GM19351 (cell line): Measurements from ENCODE around the gene SSH2.
A peak's percentile ranks its signal among the peaks of the same experiment; 100 is the strongest.
"Not testable (repeated sequence)": the region's sequence is repeated elsewhere in the genome, so short reads cannot be mapped to it uniquely, and the experiment has no call there.

Source experiments
- ATAC-seq: cut with Tn5 transposase; IDR thresholded peaks from one replicate; pipeline ENCODE4 v1.9.1; 2021; ENCODE audit warnings: mild to moderate bottlenecking, moderate library complexity; ENCODE audit not compliant: unreplicated experiment

SSH2 gene

DNA sequence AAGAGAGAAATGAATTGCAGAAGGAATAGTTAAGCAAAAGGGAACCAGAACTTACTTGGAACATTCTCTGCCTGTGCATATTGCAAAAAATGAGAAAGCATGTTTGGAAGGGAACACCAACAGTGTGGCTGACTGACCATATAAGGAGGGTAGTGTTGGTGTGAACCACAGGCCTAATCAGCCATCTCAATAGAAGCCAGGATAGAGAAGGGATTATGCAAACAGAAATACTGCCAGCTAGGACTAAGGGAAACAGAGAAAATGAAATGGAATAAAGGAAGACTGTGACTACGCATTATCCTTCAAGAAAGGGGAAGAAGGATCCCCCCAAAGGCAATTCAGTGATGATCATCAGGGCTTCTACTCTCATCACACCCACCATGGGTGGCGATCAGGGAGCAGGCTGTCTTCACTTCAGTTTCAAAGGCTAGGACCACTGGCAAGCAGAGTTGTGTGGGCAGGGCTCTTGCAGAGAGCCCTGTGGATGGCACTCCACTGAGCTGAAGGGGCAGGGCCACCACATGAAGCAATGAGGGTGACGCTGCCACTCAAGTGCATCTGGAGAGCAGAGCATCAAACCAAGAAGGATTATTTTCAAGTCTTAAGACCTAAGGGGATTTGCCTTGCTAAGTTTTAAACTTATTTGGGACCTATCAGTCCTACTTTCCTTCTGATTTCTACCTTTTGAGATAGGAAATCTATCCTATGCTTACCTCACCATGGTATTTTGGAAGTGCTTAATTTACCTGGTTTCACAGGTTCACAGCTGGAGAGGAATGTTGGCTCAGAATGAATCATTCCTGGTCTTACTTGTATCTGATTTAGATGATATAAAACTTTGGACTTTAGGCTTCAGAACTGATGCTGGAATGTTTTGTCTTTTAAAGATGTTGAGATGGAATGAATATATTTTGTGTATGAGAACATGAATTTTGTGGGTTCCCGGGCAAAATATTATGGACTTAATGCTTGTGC is 140.5 kb downstream of the SSH2 start:
- ATAC-seq, result no peak

DNA sequence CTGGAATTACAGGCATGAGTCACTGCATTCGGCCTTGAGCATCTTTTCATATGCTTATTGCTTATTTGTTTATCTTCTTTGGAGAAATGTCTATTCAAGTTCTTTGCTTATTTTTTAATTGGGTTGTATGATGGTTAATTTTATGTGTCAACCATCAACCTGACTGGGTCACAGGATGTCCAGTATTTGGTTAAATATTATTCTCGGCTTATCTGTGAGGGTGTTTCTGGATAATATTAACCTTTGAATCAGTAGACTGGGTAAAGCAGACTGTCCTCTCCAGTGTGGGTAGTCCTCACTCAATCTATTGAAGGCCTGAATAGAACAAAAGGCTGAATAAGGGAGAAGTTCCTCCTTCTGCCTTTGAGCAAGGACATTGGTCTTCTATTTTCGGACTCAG is 142.0 kb downstream of the SSH2 start:
- no peak for ATAC-seq

DNA sequence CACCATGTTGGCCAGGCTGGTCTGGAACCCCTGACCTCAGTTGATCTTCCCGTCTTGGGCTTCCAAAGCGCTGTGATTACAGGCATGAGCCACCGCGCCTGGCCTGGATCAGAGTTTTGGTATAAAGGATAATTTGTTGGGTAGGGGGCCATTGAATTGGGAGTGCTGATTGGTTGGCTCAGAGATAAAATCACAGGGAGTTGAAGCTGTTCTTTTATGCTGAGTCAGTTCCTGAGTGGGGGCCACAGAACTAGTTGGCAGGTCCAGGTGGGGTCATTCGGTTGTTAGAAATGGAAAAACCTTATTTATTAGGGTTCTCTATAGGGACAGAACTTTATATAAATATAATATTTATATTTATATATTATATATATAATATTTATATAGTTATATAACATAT is 147.1 kb downstream of the SSH2 start:
- no peak for ATAC-seq

DNA sequence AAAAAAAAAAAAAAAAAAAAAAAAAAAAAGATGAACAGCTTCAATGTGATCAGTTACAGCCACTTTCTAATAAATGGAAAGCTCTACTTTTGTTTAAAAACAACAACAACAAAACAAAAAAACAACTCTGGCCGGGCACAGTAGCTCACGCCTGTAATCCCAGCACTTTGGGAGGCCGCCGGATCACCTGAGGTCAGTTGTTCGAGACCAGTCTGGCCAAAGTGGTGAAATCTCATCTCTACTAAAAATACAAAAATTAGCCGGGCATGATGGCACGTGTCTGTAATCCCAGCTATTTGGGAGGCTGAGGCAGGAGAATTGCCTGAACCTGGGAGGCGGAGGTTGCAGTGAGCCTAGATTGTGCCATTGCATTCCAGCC is 150.2 kb downstream of the SSH2 start:
- ATAC-seq, result not testable (repeated sequence)

DNA sequence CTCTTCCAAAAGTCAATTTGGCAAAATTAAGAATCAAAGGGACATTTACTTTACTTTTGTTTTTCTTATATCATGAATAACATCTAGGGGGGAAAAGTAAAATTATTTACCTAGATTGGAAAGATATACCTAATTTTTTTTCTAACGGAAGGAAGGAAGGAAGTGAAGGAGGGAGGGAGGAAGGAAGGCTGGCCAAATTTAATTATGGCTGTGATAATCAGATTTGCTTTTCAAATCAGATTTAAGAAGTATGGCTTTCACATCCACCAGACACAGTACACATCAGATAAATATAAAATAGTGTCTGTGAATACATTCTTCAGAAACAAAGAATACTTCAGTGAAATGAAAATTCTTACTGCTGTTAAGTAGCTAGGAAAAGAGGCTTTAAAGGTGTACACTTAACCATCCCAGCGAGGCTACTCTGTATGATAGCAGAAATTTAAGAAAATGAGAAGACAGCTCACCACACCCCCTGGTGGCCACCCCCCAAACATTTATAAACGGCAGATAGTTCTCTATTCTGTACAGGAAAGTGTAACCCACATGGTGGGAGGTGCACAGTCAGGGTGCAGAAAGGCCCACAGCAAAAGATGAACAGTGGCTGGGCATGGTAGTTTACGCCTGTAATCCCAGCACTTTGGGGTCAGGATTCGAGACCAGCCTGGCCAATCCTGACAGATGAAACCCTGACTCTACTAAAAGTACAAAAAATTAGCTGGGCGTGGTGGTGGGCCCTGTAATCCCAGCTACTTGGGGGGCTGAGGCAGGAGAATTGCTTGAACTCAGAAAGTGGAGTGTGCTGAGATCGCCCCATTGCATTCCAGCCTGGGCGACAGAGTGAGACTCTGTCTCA is 150.8 kb downstream of the SSH2 start:
- no peak for ATAC-seq

DNA sequence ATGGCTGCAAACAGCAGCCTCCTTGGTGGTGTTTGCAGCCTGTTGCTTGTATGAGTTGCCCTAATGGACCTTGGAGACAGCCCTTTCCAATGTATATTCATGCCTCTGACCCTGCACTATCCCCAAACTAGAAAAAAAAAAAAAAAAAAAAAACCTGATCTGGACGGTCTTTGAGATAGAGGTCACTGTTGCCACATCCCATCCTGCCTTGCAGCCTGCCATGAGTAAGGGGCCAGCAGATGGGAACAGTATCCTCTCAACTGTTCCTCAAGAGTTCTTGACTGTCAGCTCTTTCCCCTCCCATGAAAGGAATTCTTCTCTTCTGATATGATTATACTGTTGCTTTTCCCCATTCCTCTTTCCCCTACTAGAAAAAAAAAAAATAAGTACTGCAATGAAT is 152.4 kb downstream of the SSH2 start:
- no peak for ATAC-seq

DNA sequence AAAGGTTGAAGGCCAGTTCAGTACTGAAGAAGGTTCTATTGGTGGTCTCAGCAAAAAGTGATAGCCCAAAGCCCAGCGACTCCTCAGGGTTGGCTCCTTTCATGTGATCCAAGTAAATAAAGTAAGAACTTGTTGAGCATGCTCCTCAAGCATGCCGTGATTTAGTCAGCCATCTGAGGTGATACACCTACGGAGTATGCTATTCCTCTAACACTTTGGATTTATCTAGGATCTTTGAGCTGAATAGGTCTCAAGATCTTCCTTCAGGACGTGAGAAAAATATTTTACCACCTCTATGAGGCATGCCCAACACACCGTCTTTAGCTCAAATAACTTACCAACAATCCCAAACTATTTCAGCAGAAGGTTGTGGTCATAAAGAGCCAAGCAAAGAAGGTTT is 154.0 kb downstream of the SSH2 start:
- no peak for ATAC-seq

DNA sequence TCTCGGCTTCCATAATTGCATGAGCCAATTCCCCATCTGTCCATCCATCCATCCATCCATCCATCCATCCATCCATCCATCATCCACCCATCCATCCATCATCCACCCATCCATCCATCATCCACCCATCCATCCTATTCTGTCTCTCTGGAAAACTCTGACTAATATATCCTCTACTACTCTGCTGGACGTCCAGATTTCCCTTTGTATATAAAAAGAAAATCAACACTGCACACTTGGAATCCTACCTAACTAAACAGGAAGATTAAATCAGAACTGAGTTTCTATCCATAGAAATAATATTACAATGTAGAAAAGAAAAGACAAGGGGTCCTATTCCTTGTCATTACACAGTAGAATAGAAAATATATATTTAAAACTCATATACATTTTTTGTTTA is 157.0 kb downstream of the SSH2 start:
- ATAC-seq, result no peak

DNA sequence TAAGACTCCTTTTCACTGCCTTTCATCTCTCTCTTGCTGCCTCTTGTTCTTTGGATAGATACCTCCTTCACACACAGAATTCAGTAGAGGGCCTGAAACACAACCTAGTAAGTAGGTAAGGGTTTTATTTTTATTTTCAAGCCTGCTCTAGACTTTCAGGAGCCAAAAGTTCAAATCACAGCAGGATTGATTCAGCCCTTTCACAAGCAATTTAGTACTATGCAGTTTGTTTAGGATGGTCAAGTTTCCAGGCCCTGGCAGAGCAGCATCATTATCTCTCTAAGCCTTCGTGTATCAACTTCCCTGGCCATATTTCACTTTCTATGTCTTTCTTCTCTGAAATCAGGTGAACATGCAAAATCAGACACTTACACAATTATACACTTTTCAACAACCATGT is 158.5 kb downstream of the SSH2 start:
- no peak for ATAC-seq

DNA sequence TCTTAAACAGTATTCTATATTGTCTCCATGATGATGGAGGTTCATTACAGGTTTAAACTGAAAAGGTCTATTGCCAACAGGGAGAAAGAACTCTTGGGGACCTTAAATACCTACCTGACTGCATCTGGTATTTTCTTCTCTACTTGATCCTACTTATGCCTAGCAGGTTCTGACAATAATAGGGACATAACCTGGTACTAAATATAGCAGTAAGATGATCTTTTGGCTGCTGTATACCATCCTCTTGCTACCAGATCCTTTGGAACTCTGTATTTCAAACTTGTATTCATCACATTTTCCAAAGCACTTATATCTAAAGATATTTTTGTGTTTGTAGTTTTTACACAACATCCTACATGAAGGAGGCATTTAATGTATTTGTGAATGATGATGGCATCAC is 160.8 kb downstream of the SSH2 start:
- ATAC-seq, result no peak

DNA sequence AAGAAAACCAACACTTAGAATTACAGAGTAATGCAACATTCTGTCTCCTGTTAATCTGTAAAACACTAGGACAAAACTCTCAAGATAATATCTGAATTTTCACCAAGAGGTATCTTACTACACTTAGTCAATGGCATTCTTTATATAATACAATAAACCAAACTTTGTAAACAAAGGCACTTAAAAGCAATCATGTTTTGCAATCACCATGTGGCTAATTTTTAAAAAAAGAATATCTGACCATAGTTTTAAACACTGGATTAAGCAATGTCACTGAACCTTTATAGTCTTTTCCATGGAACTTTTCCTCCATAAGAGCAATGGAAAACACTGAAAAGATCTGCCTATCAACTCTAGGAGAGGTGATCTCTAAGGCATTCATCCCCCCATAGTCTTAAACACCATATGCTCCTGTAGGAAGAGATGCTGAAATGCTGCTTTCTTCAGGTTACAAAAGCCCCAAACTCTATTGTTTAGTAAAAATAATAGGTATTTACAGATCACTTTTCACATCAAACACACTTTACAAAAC is 163.2 kb downstream of the SSH2 start:
- no peak for ATAC-seq

DNA sequence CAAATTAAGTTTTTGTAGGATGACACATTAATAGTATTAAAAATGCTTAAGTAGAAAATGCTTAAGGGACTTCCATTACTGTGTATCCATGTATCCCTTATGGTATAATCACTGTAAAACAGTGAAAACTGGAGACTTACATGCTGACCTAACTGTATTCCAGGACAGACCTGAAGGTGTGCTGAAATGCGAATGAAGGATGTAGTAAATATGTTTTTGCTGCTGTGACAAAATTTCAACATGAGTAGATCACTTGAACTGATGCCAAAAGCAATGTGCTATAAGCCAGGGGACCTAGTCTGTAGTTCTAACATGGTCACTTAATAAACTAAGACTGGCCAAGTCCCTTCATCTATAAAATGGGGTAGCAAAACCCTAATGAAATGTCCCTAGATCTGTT is 165.3 kb downstream of the SSH2 start:
- ATAC-seq, result no peak

DNA sequence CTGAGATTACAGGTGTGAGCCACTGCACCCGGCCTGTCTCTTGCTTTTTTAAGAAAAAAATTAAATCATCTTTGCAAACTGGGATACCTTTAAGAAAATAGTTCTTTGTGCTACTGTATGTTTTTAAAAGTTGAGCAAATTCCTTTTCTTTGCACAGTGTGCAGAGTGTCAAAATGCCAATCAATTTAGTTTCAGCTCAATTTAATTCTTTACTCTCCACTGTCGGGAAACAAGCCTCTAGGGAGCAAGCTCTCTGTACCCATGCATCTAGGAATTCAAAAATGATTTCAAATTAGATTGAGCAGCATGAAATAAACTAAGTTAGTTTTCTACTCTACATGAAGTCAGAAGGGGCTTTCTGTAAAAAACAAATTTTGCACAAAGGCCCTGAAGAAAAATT is 165.8 kb downstream of the SSH2 start:
- ATAC-seq, result no peak

DNA sequence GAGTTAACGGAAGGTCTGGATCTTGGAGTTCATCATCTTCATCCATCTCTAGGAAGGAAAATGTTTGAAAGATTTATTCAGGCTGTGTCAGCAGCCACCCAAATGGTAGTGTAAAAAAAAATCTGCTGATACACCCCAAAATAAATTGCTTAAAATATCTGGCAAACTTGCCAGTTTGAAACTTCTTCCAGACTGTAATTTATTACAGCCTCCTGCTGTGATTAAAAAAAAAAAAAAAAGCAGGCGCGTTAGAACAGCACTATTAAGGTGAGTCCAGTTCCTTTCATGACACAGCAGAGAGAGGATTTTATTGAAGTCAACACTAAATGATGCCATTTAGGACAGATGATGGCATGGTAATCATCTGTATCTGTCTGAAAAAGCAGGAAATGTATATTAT is 166.8 kb downstream of the SSH2 start:
- no peak for ATAC-seq

DNA sequence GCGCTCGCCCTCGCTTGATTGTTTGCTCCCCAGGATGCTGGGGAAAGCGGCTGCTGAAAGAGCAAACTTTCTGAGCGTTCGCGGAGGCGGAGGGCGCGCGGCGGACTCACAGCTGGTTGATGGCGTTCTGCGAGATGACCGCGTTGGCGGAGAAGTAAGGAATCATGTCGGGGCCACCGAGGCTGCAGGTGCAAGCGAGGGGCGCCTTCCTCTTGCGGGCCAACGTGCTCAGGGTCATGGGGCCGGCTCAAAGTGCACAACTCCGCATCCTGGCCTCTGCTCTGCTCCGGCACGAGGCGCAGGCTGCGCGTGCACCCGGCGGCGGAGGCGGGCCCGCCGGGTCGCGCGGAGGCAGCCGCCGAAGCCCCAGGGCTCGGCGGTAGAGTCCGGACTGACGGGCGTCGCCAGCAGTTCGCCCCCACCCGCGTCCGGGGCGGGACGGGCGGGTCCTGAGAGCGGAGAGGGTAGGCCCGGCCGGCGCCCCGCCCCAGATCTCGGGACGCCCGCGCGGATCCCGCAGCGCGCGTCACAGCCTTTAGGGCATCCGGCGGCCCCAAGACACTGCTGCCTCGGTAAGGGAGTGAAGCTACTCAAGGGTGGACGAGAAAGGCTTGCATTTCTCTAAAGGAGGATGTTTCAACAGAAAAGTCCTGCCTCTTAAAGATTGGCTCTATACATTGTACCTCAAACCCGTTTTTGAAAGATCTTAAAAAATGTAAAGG is 168.8 kb downstream of the SSH2 start:
- peak; percentile 78 for ATAC-seq

DNA sequence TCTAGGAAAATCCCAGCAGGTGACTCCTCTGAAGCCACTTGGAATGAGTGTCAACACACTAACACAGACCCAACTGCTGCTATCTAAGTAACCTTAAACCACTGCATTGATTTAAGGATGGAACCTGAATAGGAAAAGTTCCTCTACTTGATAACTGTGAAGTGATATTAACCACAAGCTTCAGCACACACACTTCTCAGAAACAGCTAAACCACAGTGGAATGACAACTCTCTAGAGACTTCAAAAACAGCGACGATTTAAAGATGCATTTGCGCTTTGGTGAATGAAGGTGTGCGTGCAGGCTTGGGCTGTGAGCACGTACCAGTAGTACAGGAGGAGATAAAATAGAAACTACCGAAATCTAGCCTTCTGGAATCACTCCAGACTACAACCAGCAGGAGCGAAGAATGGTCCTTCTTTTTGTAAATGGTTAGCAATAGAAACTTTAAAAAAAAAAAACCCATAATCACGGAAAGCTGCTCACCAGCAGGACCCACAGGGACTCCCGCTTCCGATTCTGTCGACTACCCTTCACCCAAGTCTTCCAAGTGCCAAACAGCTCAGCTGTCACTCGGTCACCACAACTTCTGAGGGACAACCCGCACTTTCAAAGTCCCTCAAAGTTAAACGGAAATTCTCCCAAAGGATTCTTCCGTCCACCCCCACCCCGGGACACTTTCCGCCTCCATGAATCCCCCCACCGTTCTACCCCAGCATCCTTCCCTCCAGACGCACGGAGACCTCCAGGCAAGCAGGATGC is 169.6 kb downstream of the SSH2 start:
- peak; percentile 54 for ATAC-seq

DNA sequence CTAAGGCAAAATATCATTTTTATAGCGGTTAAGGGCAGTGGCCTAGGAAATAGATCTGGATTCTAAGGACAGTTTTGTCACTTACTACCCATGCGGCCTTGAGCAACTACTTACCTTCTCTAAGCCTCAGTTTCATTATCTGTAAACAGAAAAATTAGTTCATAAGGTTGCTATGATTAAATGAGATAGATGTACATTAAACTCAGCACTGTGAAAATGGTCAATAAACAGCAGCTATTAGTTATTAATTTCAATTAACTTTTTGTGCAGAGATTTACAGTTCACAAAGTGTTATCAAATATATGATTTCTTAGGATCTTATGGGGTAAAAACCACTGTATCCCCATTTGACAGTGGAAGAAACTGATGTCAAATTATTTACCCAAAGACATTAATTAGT is 171.8 kb downstream of the SSH2 start:
- ATAC-seq, result no peak

DNA sequence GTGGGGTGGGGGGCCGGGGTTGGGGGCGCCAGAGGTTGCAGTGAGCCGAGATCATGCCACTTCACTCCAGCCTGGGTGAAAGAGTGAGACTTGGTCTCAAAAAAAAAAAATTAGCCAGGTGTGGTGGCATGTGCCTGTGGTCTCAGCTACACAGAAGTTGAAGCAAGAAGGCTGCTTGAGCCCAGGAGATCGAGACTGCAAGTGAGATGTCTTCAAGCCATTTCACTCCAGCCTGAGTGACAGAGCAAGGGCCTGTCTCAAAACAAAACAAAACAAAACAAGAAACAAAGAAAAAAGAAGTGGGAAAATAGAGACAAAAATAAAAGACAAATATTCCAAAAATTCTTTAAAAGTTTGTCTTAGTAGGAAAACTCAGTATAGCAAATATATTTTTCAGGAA is 172.2 kb downstream of the SSH2 start:
- ATAC-seq, result no peak

DNA sequence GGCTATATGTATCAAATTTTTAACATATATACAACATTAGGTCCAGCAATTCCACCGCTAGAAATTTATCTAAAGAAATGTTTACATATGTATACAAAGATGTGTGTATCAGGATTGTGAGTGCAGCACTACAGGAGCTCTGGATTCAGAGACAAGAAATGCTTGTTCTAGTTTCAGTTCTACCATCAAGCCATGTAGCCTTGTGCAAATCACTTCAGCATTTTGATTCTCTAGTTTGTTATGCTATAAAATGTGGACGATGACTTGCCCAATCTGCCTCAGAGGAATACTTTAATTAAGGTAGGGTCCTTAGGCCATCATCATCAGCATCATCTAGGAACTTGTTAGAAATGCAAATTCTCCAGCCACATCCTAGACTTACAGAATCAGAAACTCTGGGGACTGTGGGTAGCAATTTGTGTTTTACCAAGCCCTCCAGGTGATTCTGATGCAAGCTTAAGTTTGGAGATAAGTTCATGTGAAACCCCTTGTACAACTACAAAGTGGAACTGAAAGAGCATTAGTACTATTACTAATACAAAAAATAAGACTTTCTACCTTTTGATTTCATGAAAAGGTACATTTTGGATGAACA is 176.1 kb downstream of the SSH2 start:
- ATAC-seq, result no peak
